Measurements from ENCODE around the gene CXCL8. TPM values are rescaled to one million over a fixed set of nuclear protein-coding genes. Genes with fewer than 3 reads are reported as not detected.

CXCL8 gene
- total and polyA plus RNA-seq, 2 experiments from 2014 or later, result 15.5 to 20.0 TPM

GRCh38 chr4:73704314-73705055 is 35.9 kb upstream of the CXCL8 start:
- H3K27ac ChIP-seq, result peak overlapping the region; percentile 93
- H3K4me1 ChIP-seq (ENCODE audit: insufficient read depth), result peaks cover 66% of the 10 kb centered on the region
- H3K36me3 ChIP-seq (ENCODE audit: low read depth), result no peaks in the 10 kb centered on the region
- DNase-seq, result peak; percentile 100
- peak overlapping the region; percentile 65 for H3K9ac ChIP-seq
- H3K9me3 ChIP-seq (ENCODE audit: low read depth), result no peaks in the 10 kb centered on the region
- peak overlapping the region; percentile 13; the same call in 1 of the 2 replicates for H3K4me3 ChIP-seq
- 1% methylated on average over 9 of the region's 9 CpGs for WGBS, 2 experiments (ENCODE audit: low coverage in 1 of 2, low lambda C conversion rate in 2 of 2, missing lambda C conversion rate in 2 of 2)
- H3K9me2 ChIP-seq (ENCODE audit: insufficient read depth), result no peaks in the 10 kb centered on the region
- peak overlapping the region; percentile 56 for H3K4me2 ChIP-seq (ENCODE audit: unreplicated experiment)
- H3K27me3 ChIP-seq (replicated peaks; ENCODE audit: insufficient read depth), result no peaks in the 10 kb centered on the region
- H3K79me2 ChIP-seq (ENCODE audit: insufficient read depth), result no peaks in the 10 kb centered on the region
- H4K20me1 ChIP-seq (ENCODE audit: insufficient read depth), result no peaks in the 10 kb centered on the region
- 0 out of 2 replicates have a peak overlapping the region, but pooled peaks have one; percentile 15 for H2AFZ ChIP-seq
- TF ChIP-seq EZH2 (IDR thresholded peaks at IDR 0.05; ENCODE audit: insufficient read depth, poor library complexity, severe bottlenecking) (no peak), EZH2phosphoT487 (IDR thresholded peaks at IDR 0.05; ENCODE audit: insufficient read depth, low read depth) (no peak)
- H3F3A ChIP-seq (ENCODE audit: insufficient read depth), result peaks cover 56% of the 10 kb centered on the region
- in situ Hi-C loops (cut with MboI), result no loop called here

GRCh38 chr4:73705056-73705432 is 35.3 kb upstream of the CXCL8 start:
- H3K9me3 ChIP-seq (ENCODE audit: low read depth), result no peaks in the 10 kb centered on the region
- H3K36me3 ChIP-seq (ENCODE audit: low read depth), result no peaks in the 10 kb centered on the region
- peak overlapping the region; percentile 29 for H3K4me2 ChIP-seq (ENCODE audit: unreplicated experiment)
- H3K9me2 ChIP-seq (ENCODE audit: insufficient read depth), result no peaks in the 10 kb centered on the region
- no peaks in the 10 kb centered on the region for H4K20me1 ChIP-seq (ENCODE audit: insufficient read depth)
- peaks cover 66% of the 10 kb centered on the region for H3K4me1 ChIP-seq (ENCODE audit: insufficient read depth)
- no peak overlapping the region for H2AFZ ChIP-seq
- 0% methylated on average over 1 of the region's 1 CpG for WGBS, 2 experiments (ENCODE audit: low coverage in 1 of 2, low lambda C conversion rate in 2 of 2, missing lambda C conversion rate in 2 of 2)
- TF ChIP-seq EZH2 (IDR thresholded peaks at IDR 0.05; ENCODE audit: insufficient read depth, poor library complexity, severe bottlenecking) (no peak), EZH2phosphoT487 (IDR thresholded peaks at IDR 0.05; ENCODE audit: insufficient read depth, low read depth) (no peak)
- DNase-seq, result peak; percentile 83
- in situ Hi-C loops (cut with MboI), result no loop called here
- H3K27me3 ChIP-seq (replicated peaks; ENCODE audit: insufficient read depth), result no peaks in the 10 kb centered on the region
- peak overlapping the region; percentile 65 for H3K9ac ChIP-seq
- peaks cover 56% of the 10 kb centered on the region for H3F3A ChIP-seq (ENCODE audit: insufficient read depth)
- H3K79me2 ChIP-seq (ENCODE audit: insufficient read depth), result no peaks in the 10 kb centered on the region
- H3K27ac ChIP-seq, result peak overlapping the region; percentile 93
- peak overlapping the region; percentile 13; the same call in 1 of the 2 replicates for H3K4me3 ChIP-seq

- in situ Hi-C loops (cut with MboI), result no loop called here
- no peak overlapping the region for H3K4me3 ChIP-seq
- H3K27ac ChIP-seq, result peak overlapping the region; percentile 93
- H3K4me2 ChIP-seq (ENCODE audit: unreplicated experiment), result peak overlapping the region; percentile 29
- DNase-seq, result peak; percentile 34
- no peaks in the 10 kb centered on the region for H3K9me2 ChIP-seq (ENCODE audit: insufficient read depth)
- no peaks in the 10 kb centered on the region for H3K27me3 ChIP-seq (replicated peaks; ENCODE audit: insufficient read depth)
- H4K20me1 ChIP-seq (ENCODE audit: insufficient read depth), result no peaks in the 10 kb centered on the region
- peaks cover 66% of the 10 kb centered on the region for H3K4me1 ChIP-seq (ENCODE audit: insufficient read depth)
- no peaks in the 10 kb centered on the region for H3K9me3 ChIP-seq (ENCODE audit: low read depth)
- no peaks in the 10 kb centered on the region for H3K79me2 ChIP-seq (ENCODE audit: insufficient read depth)
- 92 to 100% methylated on average over 1 of the region's 1 CpG for WGBS, 2 experiments (ENCODE audit: low coverage in 1 of 2, low lambda C conversion rate in 2 of 2, missing lambda C conversion rate in 2 of 2)
- no peak overlapping the region for H2AFZ ChIP-seq
- H3K9ac ChIP-seq, result no peak overlapping the region
- peaks cover 56% of the 10 kb centered on the region for H3F3A ChIP-seq (ENCODE audit: insufficient read depth)
- H3K36me3 ChIP-seq (ENCODE audit: low read depth), result no peaks in the 10 kb centered on the region
- no peak for TF ChIP-seq EZH2 (IDR thresholded peaks at IDR 0.05; ENCODE audit: insufficient read depth, poor library complexity, severe bottlenecking)
- TF ChIP-seq EZH2phosphoT487 (IDR thresholded peaks at IDR 0.05; ENCODE audit: insufficient read depth, low read depth), result no peak
Measured at GRCh38 chr4:73705721-73706120, 34.6 kb upstream of the CXCL8 start.

- no peaks in the 10 kb centered on the region for H3K79me2 ChIP-seq (ENCODE audit: insufficient read depth)
- no peaks in the 10 kb centered on the region for H3K9me3 ChIP-seq (ENCODE audit: low read depth)
- no peak for DNase-seq
- H3K4me2 ChIP-seq (ENCODE audit: unreplicated experiment), result no peak overlapping the region
- no peaks in the 10 kb centered on the region for H3K27me3 ChIP-seq (replicated peaks; ENCODE audit: insufficient read depth)
- H3K4me3 ChIP-seq, result no peak overlapping the region
- H2AFZ ChIP-seq, result no peak overlapping the region
- peaks cover 59% of the 10 kb centered on the region for H3K4me1 ChIP-seq (ENCODE audit: insufficient read depth)
- H3K36me3 ChIP-seq (ENCODE audit: low read depth), result no peaks in the 10 kb centered on the region
- in situ Hi-C loops (cut with MboI), result no loop called here
- H3K27ac ChIP-seq, result no peak overlapping the region
- 100% methylated on average over 2 of the region's 2 CpGs for WGBS, 2 experiments (ENCODE audit: low coverage in 1 of 2, low lambda C conversion rate in 2 of 2, missing lambda C conversion rate in 2 of 2)
- H3K9ac ChIP-seq, result no peak overlapping the region
- TF ChIP-seq EZH2 (IDR thresholded peaks at IDR 0.05; ENCODE audit: insufficient read depth, poor library complexity, severe bottlenecking) (no peak), EZH2phosphoT487 (IDR thresholded peaks at IDR 0.05; ENCODE audit: insufficient read depth, low read depth) (no peak)
- H4K20me1 ChIP-seq (ENCODE audit: insufficient read depth), result no peaks in the 10 kb centered on the region
- no peaks in the 10 kb centered on the region for H3K9me2 ChIP-seq (ENCODE audit: insufficient read depth)
- peaks cover 56% of the 10 kb centered on the region for H3F3A ChIP-seq (ENCODE audit: insufficient read depth)
Measured at GRCh38 chr4:73706811-73707210, 33.6 kb upstream of the CXCL8 start.

All from GM23248 (cell line).